ENCODE data around the gene TBX10.

GRCh38 chr11:67644042-67644441 lies 4.5 kb upstream of the TBX10 start:
- no peak for TF ChIP-seq REST (IDR thresholded peaks at IDR 0.05; ENCODE audit: insufficient read depth in 1 of 2, low read depth in 2 of 2, low read length in 2 of 2)
- no peak for TF ChIP-seq POLR2AphosphoS5 (IDR thresholded peaks at IDR 0.05; ENCODE audit: low read depth, low read length)
- no peak for TF ChIP-seq TAF1 (IDR thresholded peaks at IDR 0.05; ENCODE audit: borderline replicate concordance, insufficient read depth, low read length)

All from PFSK-1 (cell line).